ENCODE measurements around the gene BPI. TPM values are rescaled to one million over a fixed set of nuclear protein-coding genes. Genes with fewer than 3 reads are reported as not detected.

Gene BPI
- total and polyA plus RNA-seq, 12 donors: 0.01 to 1.6 (median 0.15) TPM; not detected in 7

DNA sequence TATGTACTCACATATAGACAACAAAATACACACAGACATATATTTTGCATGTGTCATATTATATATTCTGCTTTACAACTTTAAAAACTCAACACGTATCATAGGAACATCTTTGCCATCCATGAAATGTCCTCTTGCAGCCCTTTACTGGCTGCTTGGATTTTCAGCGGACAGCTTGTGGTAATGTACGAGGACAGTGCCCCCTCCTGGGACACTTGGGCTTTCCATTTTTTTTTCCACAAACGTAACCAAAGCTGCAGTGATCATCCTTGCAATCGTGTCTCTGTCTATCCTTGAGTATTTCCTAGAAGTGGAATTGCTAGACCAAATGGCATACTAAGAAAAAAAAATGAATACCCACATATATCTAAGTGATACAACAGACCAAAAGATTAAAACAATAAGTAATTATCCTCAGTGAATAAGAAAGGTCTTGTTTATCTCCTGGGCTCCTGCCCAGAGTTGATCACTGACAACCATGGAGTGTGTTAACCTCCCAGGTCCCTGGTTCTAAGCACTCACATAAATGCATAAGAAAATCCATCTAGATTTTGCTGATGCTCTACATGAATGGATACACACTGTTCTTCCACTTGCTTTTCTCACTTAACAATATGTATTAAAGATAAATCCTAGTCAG, 18.1 kb downstream of the BPI start:
- TF ChIP-seq, protein P1, sequence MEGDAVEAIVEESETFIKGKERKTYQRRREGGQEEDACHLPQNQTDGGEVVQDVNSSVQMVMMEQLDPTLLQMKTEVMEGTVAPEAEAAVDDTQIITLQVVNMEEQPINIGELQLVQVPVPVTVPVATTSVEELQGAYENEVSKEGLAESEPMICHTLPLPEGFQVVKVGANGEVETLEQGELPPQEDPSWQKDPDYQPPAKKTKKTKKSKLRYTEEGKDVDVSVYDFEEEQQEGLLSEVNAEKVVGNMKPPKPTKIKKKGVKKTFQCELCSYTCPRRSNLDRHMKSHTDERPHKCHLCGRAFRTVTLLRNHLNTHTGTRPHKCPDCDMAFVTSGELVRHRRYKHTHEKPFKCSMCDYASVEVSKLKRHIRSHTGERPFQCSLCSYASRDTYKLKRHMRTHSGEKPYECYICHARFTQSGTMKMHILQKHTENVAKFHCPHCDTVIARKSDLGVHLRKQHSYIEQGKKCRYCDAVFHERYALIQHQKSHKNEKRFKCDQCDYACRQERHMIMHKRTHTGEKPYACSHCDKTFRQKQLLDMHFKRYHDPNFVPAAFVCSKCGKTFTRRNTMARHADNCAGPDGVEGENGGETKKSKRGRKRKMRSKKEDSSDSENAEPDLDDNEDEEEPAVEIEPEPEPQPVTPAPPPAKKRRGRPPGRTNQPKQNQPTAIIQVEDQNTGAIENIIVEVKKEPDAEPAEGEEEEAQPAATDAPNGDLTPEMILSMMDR (IDR thresholded peaks at IDR 0.05): peak in 8 of 9 donors; percentile 32 to 76 (median 68)
- ATAC-seq (peak in 5 of 8 donors; percentile 48 to 80 (median 57)), DNase-seq (peak in 1 of 2 donors; percentile 44)
- Histone ChIP-seq H3K4me1 (no peaks in the 10 kb centered on the region), H3K4me3 (no peak overlapping the region), H3K27ac (no peak overlapping the region), H3K9me3 (peaks cover 0 to 3% (median 0%) of the 10 kb centered on the region in 11 donors), H3K27me3 (peaks cover 0 to 18% (median 3%) of the 10 kb centered on the region in 7 donors), H3K36me3 (no peaks in the 10 kb centered on the region)
- intact Hi-C loops (cut with DNase I): loop anchor here in 4 of 10 donors (2.0 to 10.0 kb wide), 5 partner anchors 87 to 757 kb away; no protein-coding TSS in a partner anchor
- WGBS, 2 donors: 2 to 3% methylated on average over 5 of the region's 5 CpGs

DNA sequence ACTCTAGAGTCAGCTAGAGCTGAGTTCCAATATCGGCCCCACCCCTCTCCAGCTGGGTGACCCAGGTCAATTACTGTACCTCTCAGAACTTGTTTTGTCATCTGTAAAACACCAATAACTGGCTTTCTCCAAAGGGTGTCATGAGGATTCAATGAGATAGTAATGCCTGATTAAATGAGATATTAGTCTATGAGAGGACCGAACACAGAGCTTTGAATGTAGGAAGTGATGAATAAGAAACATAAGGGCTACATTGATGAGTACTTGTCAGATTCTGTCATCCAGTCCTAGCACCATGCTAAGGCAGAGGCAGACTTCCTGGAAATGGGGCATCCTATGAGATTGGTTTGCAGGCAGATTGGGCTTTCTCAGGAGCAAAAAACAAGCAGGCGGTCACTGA, 20.2 kb downstream of the BPI start:
- TF ChIP-seq, protein P1 (IDR thresholded peaks at IDR 0.05): no peak
- peaks cover 0 to 3% (median 0%) of the 10 kb centered on the region in 11 donors for H3K9me3 ChIP-seq
- no peaks in the 10 kb centered on the region for H3K36me3 ChIP-seq
- H3K4me3 ChIP-seq: no peak overlapping the region
- no peak overlapping the region for H3K27ac ChIP-seq
- DNase-seq (no peak), ATAC-seq (no peak)
- H3K27me3 ChIP-seq: peaks cover 0 to 21% (median 9%) of the 10 kb centered on the region in 7 donors
- intact Hi-C loops (cut with DNase I): loop anchor here in 3 of 10 donors (5.0 to 10.0 kb wide), 3 partner anchors 97 to 759 kb away; no protein-coding TSS in a partner anchor
- no peaks in the 10 kb centered on the region for H3K4me1 ChIP-seq
- 94 to 98% methylated on average over 3 of the region's 3 CpGs for WGBS, 2 donors

DNA sequence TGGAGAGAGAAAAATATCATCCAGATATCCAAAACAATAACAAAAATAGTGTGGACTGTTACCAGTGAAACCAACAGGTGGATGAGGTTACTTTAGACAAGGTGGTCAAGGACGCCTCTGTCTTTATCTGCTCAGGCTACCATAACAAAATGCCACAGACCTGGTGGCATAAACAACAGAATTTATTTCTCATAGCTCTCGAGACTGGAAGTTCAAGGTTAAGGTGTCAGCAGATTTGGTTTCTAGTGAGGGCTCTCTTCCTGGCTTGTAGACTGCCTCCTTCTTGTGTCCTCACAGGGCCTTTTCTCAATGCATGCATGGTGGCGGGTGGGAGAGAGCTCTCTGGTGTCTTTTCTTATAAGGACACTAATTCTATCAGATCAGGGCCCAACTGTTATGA, 21.2 kb downstream of the BPI start:
- Histone ChIP-seq H3K27ac (no peak overlapping the region), H3K9me3 (peaks cover 0 to 3% (median 0%) of the 10 kb centered on the region in 11 donors), H3K27me3 (peaks cover 0 to 19% (median 6%) of the 10 kb centered on the region in 7 donors), H3K36me3 (no peaks in the 10 kb centered on the region), H3K4me1 (no peaks in the 10 kb centered on the region), H3K4me3 (no peak overlapping the region)
- WGBS, 2 donors: 73 to 76% methylated on average over 3 of the region's 3 CpGs
- TF ChIP-seq, protein P1 (IDR thresholded peaks at IDR 0.05): no peak
- no peak for DNase-seq
- intact Hi-C loops (cut with DNase I): loop anchor here in 2 of 10 donors (5.0 to 10.0 kb wide), 2 partner anchors 82 to 760 kb away; no protein-coding TSS in a partner anchor
- no peak for ATAC-seq

DNA sequence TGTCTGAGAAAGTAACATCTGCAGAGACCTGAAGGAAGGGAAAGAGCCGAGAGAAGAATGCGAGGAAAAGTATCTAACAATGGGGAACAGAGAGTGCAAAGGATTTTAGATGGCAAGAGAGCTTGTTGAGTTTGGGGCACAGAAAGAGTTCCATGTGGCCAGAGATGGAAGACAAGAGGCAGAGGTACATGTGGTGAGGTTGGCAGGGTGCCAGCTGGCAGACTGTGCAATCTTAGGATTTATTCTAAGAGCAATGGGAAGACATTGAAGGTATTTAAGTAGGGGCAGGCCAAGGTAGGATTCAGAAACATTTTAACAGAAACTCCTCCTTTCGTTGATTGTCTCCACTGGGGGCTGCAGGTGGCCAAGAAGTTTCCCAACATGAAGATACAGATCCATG, 21.9 kb downstream of the BPI start:
- Histone ChIP-seq H3K4me3 (no peak overlapping the region), H3K27me3 (peaks cover 0 to 23% (median 12%) of the 10 kb centered on the region in 7 donors), H3K4me1 (no peaks in the 10 kb centered on the region), H3K9me3 (peaks cover 0 to 3% (median 0%) of the 10 kb centered on the region in 11 donors), H3K27ac (no peak overlapping the region), H3K36me3 (no peaks in the 10 kb centered on the region)
- intact Hi-C loops (cut with DNase I): loop anchor here in 3 of 10 donors (2.0 to 10.0 kb wide), 3 partner anchors 81 to 761 kb away; no protein-coding TSS in a partner anchor
- no peak for ATAC-seq
- TF ChIP-seq, protein P1 (IDR thresholded peaks at IDR 0.05): no peak
- 83 to 92% methylated on average over 3 of the region's 3 CpGs for WGBS, 2 donors
- DNase-seq: no peak
